Hematopoietic multipotent progenitor cell treated with erythropoietin and hydrocortisone succinate and interleukin-3 and kit ligand, for 17 days (in vitro differentiated cells): Measurements from ENCODE around the gene AFMID.
"Not testable (repeated sequence)": the region's sequence is repeated elsewhere in the genome, so short reads cannot be mapped to it uniquely, and the experiment has no call there.

Experiments
- DNase-seq: peaks from one replicate; pipeline ENCODE4 v3.0.0-alpha.2; 2015; ENCODE audit warnings: low spot score

The AFMID gene

DNA sequence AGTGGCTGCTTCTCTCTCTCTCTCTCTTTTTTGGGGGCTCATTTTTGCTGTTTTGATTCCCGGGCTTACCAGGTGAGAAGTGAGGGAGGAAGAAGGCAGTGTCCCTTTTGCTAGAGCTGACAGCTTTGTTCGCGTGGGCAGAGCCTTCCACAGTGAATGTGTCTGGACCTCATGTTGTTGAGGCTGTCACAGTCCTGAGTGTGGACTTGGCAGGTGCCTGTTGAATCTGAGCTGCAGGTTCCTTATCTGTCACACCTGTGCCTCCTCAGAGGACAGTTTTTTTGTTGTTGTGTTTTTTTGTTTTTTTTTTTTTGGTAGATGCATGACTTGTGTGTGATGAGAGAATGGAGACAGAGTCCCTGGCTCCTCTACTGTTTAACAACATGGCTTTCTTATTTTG is 36.6 kb downstream of the AFMID start:
- DNase-seq, result no peak

DNA sequence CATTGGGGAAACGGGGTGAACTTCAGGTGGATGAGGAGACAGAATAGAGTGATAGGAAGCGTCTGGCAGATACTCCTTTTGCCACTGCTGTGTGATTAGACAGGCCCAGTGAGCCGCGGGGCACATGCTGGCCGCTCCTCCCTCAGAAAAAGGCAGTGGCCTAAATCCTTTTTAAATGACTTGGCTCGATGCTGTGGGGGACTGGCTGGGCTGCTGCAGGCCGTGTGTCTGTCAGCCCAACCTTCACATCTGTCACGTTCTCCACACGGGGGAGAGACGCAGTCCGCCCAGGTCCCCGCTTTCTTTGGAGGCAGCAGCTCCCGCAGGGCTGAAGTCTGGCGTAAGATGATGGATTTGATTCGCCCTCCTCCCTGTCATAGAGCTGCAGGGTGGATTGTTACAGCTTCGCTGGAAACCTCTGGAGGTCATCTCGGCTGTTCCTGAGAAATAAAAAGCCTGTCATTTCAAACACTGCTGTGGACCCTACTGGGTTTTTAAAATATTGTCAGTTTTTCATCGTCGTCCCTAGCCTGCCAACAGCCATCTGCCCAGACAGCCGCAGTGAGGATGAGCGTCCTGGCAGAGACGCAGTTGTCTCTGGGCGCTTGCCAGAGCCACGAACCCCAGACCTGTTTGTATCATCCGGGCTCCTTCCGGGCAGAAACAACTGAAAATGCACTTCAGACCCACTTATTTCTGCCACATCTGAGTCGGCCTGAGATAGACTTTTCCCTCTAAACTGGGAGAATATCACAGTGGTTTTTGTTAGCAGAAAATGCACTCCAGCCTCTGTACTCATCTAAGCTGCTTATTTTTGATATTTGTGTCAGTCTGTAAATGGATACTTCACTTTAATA is 37.3 kb downstream of the AFMID start:
- no peak for DNase-seq

DNA sequence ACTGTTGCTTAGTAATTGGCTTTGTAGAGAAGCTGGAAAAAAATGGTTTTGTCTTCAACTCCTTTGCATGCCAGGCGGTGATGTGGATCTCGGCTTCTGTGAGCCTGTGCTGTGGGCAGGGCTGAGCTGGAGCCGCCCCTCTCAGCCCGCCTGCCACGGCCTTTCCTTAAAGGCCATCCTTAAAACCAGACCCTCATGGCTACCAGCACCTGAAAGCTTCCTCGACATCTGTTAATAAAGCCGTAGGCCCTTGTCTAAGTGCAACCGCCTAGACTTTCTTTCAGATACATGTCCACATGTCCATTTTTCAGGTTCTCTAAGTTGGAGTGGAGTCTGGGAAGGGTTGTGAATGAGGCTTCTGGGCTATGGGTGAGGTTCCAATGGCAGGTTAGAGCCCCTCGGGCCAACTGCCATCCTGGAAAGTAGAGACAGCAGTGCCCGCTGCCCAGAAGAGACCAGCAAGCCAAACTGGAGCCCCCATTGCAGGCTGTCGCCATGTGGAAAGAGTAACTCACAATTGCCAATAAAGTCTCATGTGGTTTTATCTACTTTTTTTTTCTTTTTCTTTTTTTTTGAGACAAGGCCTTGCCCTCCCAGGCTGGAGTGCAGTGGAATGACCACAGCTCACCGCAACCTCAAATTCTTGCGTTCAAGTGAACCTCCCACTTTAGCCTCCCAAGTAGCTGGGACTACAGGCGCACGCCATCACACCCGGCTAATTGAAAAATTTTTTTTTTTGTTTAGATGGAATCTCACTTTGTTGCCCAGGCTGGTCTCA is 38.1 kb downstream of the AFMID start:
- no peak for DNase-seq

DNA sequence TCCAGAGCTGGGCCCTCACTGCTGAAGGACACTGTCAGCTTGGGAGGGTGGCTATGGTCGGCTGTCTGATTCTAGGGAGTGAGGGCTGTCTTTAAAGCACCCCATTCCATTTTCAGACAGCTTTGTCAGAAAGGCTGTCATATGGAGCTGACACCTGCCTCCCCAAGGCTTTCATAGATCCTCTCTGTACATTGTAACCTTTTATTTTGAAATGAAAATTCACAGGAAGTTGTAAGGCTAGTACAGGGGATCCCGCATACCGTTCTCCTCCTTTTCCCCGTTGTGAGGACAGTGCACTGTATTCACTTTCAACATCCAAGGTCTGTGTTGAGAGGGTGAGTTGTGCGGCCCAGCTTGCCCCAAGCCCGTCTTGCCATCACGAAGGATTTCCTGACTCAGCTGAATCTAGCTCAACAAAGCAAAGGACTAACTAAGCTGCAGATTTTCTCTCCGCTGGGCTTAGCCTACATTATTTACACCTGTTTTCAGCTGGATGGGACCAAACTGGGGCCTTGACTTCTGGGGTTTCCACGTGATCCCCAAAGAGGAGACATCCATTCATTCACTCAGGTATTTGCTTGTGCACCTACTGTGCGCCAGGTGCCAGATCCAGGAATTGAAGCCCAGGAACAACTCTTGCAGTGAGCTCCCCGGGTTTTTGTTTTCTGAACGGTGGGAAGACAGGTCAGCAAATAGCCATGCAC is 39.0 kb downstream of the AFMID start:
- no peak for DNase-seq

DNA sequence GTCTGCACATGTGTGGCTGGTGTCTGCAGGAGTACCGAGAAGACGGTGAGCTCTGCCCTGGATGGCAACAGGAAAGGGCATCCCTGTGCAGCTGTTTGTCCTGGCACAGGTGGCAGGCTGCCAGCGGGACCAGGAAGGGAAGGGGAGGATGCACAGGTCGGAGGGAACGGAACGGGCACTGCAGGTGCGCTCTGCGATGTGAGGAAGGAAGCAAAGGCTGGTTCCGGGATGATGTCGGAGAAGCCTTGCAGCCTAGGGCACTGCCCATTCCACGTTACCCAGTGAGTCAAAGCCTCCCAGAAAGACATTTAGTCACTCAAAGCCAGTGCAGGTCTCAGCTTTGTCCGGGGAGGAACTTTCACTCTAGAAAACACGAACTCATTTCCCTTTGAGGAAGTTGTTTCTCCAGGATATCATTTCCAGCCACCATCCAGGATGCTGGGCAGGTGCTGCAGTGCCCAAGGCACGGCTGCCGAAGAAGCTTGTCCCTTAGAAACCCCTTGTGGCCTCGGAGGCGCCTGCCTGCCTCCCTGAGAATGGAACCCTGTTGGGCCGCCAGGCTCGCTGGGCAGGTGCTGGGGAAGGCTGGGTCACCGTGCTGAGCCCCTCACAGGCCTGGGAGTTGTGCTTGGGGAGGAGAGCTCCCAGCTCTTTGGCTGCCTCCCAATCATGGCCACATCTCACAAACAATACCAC is 39.7 kb downstream of the AFMID start:
- DNase-seq, result no peak

DNA sequence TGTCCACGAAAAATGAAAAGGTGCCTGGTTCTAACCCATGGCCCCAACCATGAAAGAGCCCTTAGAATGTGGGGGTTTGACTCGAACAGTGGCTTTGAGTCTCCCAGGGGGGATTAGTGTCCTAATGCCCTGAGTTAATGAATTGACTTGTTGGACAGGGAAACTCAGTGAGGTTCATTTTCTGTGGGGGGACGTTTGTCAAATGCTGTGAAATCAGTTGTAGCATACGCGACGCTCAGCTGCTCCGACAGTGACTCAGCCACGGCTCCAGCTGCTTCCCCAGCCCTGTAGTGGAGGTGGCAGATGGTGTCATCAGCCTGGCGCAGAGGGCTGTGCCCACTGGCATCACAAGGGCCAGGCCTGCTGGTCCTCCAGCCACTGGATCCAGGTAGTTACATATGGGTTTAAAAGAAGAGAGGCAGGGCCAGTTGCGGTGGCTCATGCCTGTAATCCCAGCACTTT is 40.3 kb downstream of the AFMID start:
- DNase-seq, result no peak

DNA sequence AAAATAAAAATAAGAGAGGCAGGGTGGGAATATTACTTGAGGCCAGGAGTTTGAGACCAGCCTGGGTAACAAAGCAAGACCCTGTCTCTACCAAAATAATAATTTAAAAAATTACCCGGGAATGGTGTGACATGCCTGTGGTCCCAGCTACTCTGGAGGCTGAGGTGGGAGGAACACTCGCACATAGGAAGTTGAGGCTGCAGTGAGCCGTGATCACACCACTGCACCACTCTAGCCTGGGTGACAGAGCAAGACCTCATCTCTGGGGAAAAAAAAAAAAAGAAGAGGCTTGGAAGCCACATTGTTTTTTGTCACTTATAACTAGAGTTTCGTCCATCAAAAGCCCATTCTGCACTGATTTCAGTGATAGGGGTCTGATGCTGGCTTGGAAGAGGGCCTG is 41.0 kb downstream of the AFMID start:
- no peak for DNase-seq

DNA sequence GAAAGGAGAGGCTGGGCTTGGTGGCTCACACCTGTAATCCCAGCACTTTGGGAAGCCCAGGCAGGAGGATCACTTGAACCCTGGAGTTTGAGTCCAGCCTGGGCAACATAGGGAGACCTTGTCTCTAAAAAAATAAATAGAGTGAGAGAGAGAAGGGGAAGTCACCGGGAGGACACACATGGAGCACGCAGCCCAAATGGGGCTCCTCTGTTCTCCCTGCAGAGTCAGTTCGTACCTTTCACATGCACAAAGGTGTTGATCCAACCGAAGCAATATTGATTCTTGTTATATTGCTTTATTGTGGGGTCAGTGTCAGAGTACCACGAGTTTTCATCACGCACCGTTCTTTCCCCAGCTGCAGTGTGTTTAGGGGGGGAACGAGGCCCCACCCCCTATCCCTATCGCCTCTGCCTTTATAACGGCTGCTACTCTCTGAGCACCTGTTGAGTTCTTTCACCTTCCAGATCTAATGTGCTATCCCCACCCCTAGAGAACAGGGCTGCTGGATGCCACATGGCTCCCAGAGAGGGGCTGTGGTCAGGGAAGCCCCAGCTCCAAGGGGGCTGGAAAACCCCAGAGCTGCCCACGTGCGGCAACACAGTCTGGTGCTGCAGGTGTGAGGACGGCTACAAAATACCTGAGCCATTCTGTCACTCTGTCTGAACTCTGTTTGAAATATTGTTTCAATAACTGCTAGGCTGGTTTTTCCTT is 43.2 kb downstream of the AFMID start:
- DNase-seq, result no peak

DNA sequence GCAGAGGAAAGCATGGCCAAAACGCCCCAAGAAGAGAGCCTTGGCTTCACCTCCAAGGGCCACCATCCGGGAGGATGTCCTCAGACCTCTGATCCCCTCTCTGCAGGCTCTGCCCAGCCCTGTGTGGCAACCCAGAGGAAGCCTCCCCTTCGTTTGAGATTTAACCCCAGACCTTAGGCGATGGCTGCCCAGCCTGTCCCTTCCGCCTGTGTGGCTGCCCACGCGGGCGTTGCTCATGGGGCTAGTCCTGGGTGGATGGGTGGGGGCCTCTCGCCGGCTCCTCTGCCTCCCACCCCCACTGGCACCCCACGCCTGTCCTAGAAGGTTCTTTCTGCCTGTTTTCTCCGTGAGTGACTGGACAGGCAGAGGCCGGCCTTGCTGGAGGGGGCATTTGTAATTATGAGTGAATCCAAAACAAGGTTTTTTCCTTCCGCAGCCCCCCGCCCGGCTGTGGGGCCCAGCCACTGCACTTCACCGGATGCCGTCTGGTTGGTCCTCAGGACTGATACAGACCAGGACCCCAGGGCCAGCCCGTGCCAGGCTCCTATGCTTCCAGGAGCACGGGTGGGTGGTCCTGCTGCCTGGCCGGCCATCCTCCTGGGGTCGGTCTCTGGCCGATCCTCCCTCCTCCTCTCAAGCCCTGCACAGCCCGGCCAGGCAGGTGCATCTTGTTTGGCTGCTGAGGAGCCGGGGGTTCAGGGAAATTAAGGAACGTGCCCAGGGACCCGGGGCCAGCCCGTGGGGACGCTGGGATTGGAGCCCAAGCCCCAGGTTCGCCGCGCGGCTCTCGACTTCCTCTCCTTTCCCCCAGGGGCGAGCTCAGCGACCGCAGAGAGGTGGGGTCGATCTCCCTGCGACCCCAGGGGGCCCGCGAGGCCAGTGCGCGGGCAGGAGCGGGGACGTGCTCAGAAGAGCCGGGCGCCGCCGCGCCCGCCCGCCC is 44.1 kb downstream of the AFMID start, which contains the start of gene TMEM235:
Gene TMEM235, plus strand, starts transcription at position 636 of the 940 bp plus-strand sequence. CDS start 393 bp downstream, outside the sequence.
- no peak for DNase-seq

DNA sequence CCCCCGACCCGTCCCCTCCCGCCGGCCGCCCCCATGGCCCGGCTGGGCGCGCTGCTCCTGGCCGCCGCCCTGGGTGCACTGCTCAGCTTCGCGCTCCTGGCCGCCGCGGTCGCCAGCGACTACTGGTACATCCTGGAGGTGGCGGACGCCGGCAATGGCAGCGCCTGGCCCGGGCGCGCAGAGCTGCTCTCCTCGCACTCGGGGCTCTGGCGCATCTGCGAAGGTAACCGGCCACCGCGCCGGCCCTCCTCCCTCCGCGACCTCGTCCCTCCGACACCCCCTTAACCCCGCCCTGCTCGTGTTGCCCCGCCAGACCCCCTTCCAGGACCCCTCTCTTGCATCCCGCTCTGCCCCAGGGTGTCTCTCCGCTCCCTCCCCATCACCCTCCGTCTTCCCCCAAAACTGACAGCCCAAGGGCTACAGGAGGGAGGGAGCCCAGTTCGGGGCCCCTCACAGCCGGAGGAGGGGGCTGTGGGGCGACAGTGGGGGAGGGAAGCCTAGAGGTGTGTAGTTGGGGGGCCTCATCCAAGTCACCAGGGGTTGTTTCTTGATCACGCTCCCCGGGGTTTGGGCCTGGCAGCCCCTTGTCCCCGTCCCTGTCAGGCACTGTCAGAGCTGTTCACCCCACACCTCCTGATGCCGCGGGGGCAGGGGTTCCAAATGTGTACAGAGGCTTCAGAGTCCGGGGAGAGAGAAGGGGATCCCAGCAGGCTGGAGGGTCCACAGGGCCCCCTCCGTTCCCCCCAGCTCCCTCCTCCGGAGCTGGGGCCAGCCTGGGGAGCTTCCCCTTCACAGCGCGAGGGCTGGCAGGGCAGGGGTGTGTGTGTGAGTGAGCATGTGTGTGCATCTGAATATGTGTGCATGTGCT is 45.1 kb downstream of the AFMID start:
- no peak for DNase-seq

DNA sequence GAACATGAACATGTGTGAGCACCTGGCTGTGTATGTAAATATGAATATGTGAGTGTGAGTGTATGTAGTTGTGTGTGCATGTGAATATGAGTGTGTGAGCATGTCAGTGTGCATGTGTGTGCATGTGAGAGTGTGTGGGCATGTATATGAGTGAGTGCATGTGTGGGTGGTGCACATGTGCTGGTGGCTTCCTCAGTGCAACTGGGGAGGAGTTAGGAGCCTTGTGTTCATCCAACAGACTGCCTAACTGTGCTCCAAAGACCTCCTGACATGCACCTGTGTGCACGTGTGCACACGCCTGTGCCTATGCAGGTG is 45.7 kb downstream of the AFMID start:
- no peak for DNase-seq

DNA sequence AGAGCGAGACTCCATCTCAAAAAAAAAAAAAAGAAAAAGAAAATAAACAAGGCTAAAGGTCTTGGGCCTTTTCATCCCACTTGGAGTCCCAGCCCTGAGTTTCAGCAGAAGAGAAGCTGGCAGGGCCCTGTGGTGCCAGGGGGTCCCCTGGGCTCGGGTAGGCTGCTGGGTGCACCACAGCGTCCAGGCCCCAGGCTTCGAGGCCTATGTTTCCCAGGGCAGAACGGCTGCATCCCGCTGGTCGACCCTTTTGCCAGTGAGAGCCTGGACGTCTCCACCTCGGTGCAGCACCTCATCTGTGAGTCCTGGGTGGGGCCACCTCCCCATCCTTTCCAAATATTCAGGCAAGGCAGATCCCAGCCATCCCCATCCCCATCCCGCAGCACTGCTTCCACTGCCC is 46.5 kb downstream of the AFMID start:
- no peak for DNase-seq

DNA sequence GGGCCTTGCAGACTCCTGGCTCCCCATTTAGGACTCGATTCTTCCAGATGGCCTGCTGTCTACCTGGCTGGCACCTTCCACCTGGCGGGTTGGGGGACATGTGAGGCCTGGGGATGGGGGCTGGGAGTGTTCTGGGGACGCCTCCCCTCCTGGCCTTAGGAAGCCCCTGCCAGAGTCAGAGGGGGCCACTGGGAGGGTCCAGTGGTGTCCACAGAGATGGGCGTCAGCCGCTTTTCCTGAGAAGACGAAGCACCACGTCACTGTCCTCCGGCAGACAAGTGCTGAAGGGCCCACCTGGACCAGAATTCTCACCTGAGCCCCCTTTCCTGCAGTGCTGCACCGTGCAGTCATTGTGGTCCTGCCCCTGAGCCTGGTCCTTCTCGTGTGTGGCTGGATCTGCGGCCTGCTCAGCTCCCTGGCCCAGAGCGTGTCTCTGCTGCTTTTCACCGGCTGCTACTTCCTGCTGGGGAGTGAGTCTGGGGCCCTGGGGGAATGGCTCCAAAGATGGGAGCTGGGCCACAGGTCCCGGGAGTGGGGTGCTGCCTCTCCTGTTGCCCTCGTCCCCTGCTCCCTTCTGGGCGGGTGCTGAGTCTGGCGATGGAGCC is 47.2 kb downstream of the AFMID start:
- DNase-seq, result no peak

DNA sequence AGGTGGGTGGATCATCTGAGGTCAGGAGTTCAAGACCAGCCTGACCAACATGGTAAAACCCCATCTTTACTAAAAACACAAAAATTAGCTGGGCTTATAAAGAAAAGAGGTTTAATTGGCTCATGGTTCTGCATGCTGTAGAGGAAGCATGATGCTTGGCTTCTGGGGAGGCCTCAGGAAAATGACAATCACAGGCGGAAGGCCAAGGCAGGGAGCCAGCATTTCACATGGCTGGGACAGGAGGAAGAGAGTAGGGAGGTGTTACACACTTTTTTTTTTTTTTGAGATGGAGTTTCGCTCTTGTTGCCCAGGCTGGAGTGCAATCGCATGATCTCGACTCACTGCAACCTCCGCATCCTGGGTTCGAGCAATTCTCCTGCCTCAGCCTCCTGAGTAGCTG is 47.9 kb downstream of the AFMID start:
- not testable (repeated sequence) for DNase-seq

DNA sequence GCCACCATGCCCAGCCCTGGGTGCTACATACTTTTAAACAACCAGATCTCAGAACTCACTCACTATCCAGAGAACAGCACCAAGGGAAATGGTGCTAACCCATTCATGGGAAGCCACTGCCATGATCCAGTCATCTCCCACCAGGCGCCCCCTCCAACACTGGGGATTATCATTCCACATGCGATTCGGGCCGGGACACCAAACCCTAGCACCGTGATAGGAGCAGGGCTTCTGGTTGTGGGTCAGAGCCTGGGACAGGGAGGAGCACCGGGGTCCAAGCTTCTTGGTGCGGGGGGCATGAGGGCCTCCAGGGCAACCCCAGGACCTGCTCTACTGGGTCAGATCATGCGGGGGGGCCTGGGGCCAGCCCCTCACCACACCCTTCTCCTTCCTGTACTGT is 48.7 kb downstream of the AFMID start:
- DNase-seq, result no peak

DNA sequence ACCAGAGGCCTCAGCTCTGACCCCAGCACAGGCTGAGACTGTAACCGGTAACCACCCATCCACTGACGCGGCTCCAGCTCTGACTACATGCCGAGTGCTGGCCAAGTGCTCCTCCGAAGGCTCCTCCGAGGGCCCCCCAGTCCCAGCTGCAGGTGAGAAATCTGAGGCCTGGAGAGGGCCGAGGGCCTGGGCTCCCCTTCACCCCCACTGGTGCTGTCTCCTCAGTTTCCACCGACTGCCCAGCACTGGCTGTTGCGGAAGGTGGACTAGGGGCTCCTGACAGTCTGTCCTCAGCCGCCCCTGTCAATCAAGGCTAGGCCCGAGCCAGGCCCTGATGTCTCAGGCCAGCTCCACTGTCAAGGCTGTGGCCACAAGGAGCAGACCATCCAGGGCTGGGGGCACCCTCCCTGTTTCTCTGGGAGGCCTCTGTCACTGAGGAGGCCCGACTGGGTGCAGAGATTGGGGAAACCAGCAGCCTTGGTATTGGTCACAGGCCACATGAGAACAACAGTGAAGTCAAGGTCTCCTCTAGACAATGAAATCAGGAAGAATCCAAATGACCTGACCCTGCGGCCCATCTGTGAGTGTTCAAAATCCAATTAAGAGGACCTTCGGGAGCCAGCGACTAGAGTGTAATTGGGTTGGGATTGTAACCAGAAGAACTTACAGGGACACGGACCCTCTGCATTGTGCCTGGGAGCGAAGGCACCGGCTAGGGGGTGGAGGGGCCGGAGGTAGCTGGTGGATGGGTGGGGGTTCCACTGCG is 49.4 kb downstream of the AFMID start:
- DNase-seq, result no peak

DNA sequence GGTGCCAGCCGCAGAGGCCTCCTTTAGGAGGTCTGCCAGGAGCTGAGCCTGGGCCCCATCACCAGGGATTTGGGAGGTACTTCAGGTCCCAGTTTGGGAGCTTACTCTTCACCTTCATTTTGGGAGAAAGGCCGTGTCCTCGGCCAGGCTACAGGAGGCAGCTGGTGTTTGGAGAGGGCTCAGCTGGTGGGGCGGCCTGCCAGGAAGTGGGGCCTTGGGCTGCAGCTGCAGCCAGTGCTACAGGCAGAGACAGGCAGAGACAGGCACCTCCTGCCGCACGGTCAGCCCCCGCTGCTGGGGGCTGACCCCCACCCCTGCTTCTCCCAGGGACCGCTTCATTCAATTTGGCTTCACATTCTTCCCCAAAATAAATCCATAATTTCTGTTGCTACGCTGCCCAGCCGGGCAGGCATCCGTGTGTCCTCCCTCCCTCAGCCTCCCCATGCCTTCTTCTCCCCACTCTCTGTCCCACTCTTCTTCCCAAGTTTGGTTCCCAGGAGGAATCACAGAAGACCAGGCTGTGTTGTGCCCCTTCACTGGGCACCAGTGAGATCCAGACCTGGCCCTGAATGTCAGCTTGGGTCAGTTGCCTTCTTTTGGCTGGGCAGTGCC is 50.3 kb downstream of the AFMID start:
- no peak for DNase-seq
